Prostate gland (tissue), 2 donors: ENCODE results near the gene DLG2. TPM values are rescaled to one million over a fixed set of nuclear protein-coding genes. Genes with fewer than 3 reads are reported as not detected.

ENCODE experiments used
- DNase-seq: peaks from one replicate; pipeline ENCODE4 v3.0.0-alpha.2; 2019; ENCODE audit warnings: low spot score
- H3K27ac ChIP-seq, 2 donors: fragments of 200-600 bp; sonication (generic); 2 replicates each; pipeline ENCODE4 v1.5.1; 2017 to 2019
- H3K27me3 ChIP-seq: fragments of 200-600 bp; sonication (generic); replicated peaks from 2 replicates; pipeline ENCODE4 v1.5.1; 2019; ENCODE audit not compliant: insufficient read depth
- H3K36me3 ChIP-seq, 2 donors: fragments of 200-600 bp; sonication (generic); 1 replicate in 1 of 2; 2 replicates in 1 of 2; pipeline versions ENCODE4 v1.5.1 to v1.8.1; 2017 to 2019
- H3K4me1 ChIP-seq: fragments of 200-600 bp; sonication (generic); replicated peaks from 2 replicates; pipeline ENCODE4 v1.5.1; 2019
- H3K4me3 ChIP-seq, 2 donors: fragments of 200-600 bp; sonication (generic); 2 replicates each; pipeline ENCODE4 v1.5.1; 2017 to 2019
- H3K9me3 ChIP-seq: fragments of 200-600 bp; sonication (generic); 2 replicates; pipeline ENCODE4 v1.5.1; 2017
- POLR2A ChIP-seq: fragments of 450-650 bp; IDR thresholded peaks from one replicate; pipeline ENCODE4 v1.6.1; 2016; ENCODE audit warnings: antibody characterized with exemption, mild to moderate bottlenecking
- POLR2AphosphoS5 ChIP-seq: sonication (generic); formaldehyde crosslinking; IDR thresholded peaks from one replicate; pipeline ENCODE4 v1.6.1; 2017; ENCODE audit warnings: antibody characterized with exemption
- WGBS: methylation state at CpG from one replicate; pipeline ENCODE4 v1.1.5; 2018; 5-methylcytosine and 5-hydroxymethylcytosine counted together
- intact Hi-C: fragments of 100-400 bp; cut with DNase I; formaldehyde crosslinking; loops from one replicate; pipeline ENCODE4 v1.14.2; 2022
- total RNA-seq, 2 donors: library from RNA; depleted of rRNA; stranded (reverse); fragments of >200 nt; gene quantifications; one replicate each; pipeline ENCODE4 v1.1.0, GENCODE V29; 2016
- TF ChIP-seq, protein P1 (sequence below), 4 experiments: fragments of 200-600 bp in 2 of 4; fragments of 450-650 bp in 2 of 4; sonication (generic) in 2 of 4; IDR thresholded peaks; 1 replicate in 3 of 4; 2 replicates in 1 of 4; pipeline ENCODE4 v1.5.1; 2016 to 2019; ENCODE audit warnings: antibody characterized with exemption in 4 of 4, mild to moderate bottlenecking in 2 of 4, moderate library complexity in 2 of 4

DLG2 gene
- total RNA-seq, 2 donors from 2014 or later = 9.8 to 16.2 TPM

DNA sequence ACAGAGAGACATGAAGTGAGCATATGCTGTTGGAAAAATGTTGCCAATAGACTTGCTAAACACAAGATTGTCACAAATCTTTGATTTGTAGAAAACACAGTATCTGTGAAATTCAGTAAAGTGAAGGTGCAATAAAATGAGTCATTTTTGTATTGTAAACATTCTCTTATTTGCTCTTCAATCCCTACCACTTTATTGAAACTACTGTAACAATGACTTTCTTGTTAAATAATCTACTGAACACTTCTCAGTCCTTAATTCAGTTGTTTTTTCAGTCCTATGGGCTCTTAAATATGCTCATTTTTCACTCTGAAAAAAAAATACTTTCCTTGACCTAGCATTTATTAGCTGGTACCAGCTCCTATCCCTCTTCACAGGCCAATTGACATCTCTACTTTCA lies 531.9 kb downstream of the DLG2 start:
- H3K4me3 ChIP-seq = no peak overlapping the region
- DNase-seq = no peak
- no peaks in the 10 kb centered on the region for H3K4me1 ChIP-seq
- TF ChIP-seq, protein P1, sequence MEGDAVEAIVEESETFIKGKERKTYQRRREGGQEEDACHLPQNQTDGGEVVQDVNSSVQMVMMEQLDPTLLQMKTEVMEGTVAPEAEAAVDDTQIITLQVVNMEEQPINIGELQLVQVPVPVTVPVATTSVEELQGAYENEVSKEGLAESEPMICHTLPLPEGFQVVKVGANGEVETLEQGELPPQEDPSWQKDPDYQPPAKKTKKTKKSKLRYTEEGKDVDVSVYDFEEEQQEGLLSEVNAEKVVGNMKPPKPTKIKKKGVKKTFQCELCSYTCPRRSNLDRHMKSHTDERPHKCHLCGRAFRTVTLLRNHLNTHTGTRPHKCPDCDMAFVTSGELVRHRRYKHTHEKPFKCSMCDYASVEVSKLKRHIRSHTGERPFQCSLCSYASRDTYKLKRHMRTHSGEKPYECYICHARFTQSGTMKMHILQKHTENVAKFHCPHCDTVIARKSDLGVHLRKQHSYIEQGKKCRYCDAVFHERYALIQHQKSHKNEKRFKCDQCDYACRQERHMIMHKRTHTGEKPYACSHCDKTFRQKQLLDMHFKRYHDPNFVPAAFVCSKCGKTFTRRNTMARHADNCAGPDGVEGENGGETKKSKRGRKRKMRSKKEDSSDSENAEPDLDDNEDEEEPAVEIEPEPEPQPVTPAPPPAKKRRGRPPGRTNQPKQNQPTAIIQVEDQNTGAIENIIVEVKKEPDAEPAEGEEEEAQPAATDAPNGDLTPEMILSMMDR (IDR thresholded peaks at IDR 0.05) = no peak
- TF ChIP-seq POLR2AphosphoS5 (no peak), POLR2A (no peak)
- no peaks in the 10 kb centered on the region for H3K9me3 ChIP-seq
- H3K27me3 ChIP-seq = no peaks in the 10 kb centered on the region
- no peak overlapping the region for H3K27ac ChIP-seq
- no peaks in the 10 kb centered on the region for H3K36me3 ChIP-seq
- intact Hi-C loops = no loop called here

- no peaks in the 10 kb centered on the region for H3K27me3 ChIP-seq
These were observed 532.3 kb downstream of the DLG2 start for GRCh38 chr11:85094795-85095194.

GRCh38 chr11:85089654-85090053 lies 537.5 kb downstream of the DLG2 start:
- H3K27ac ChIP-seq = no peak overlapping the region
- DNase-seq = no peak
- no peaks in the 10 kb centered on the region for H3K9me3 ChIP-seq
- no peaks in the 10 kb centered on the region for H3K36me3 ChIP-seq
- intact Hi-C loops = no loop called here
- no peaks in the 10 kb centered on the region for H3K4me1 ChIP-seq
- no peak overlapping the region for H3K4me3 ChIP-seq
- WGBS = 97% methylated on average over 1 of the region's 1 CpG
- TF ChIP-seq, protein P1 (IDR thresholded peaks at IDR 0.05) = no peak
- no peak for TF ChIP-seq POLR2AphosphoS5
- no peak for TF ChIP-seq POLR2A
- H3K27me3 ChIP-seq = no peaks in the 10 kb centered on the region

More at GRCh38 chr11:85094795-85095194, 532.3 kb downstream of the DLG2 start:
- no peak for TF ChIP-seq POLR2A
- TF ChIP-seq, protein P1 (IDR thresholded peaks at IDR 0.05) = no peak
- no peak for TF ChIP-seq POLR2AphosphoS5
- Histone ChIP-seq H3K27ac (no peak overlapping the region), H3K36me3 (no peaks in the 10 kb centered on the region), H3K9me3 (no peaks in the 10 kb centered on the region), H3K4me3 (no peak overlapping the region), H3K4me1 (no peaks in the 10 kb centered on the region)
- DNase-seq = no peak
- WGBS = 63% methylated on average over 1 of the region's 1 CpG
- intact Hi-C loops = no loop called here

DNA sequence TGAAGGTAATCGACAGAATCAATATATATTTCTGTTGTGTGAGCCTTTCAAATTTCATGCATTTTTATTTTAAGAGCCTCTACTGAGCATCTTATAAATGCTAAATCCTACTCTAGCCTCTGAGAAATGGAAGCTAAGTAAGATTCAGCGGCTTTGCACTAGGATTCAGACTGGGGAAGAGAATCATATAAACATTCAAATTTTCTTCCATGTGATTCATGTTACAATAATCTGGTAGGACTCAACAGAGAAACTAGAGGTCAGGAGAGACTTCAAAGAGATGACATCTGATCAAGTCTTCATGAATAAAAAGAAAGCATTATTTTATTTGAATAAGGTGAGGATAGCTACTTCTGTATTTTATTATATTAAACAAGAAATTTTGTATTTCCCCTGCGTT lies 538.9 kb downstream of the DLG2 start:
- H3K27me3 ChIP-seq = no peaks in the 10 kb centered on the region
- 95% methylated on average over 3 of the region's 3 CpGs for WGBS
- H3K27ac ChIP-seq = no peak overlapping the region
- DNase-seq = no peak
- no peaks in the 10 kb centered on the region for H3K4me1 ChIP-seq
- TF ChIP-seq, protein P1 (IDR thresholded peaks at IDR 0.05) = no peak
- TF ChIP-seq POLR2AphosphoS5 (no peak), POLR2A (no peak)
- no peaks in the 10 kb centered on the region for H3K9me3 ChIP-seq
- intact Hi-C loops = no loop called here
- H3K4me3 ChIP-seq = no peak overlapping the region
- no peaks in the 10 kb centered on the region for H3K36me3 ChIP-seq

GRCh38 chr11:85086504-85087284 lies 540.5 kb downstream of the DLG2 start:
- intact Hi-C loops = no loop called here
- Histone ChIP-seq H3K4me1 (no peaks in the 10 kb centered on the region), H3K9me3 (no peaks in the 10 kb centered on the region), H3K4me3 (no peak overlapping the region), H3K27me3 (no peaks in the 10 kb centered on the region), H3K27ac (no peak overlapping the region), H3K36me3 (no peaks in the 10 kb centered on the region)
- WGBS = 89% methylated on average over 3 of the region's 3 CpGs
- TF ChIP-seq POLR2AphosphoS5 = no peak
- TF ChIP-seq, protein P1 (IDR thresholded peaks at IDR 0.05) = no peak
- TF ChIP-seq POLR2A = no peak
- no peak for DNase-seq
